Activated T-helper 1 cell treated with Interleukin-2 at 50 U/mL for 16 hours (primary cell): ENCODE results near the gene FSTL5.

Experiments used
- DNase-seq: peaks from one replicate; pipeline ENCODE4 v3.0.0-alpha.2; 2020; ENCODE audit warnings: low read depth

Gene FSTL5

GRCh38 chr4:161577579-161578301 lies 586.1 kb downstream of the FSTL5 start:
- DNase-seq = no peak

GRCh38 chr4:161573836-161574235 lies 590.0 kb downstream of the FSTL5 start:
- no peak for DNase-seq

GRCh38 chr4:161564230-161564834 lies 599.5 kb downstream of the FSTL5 start:
- no peak for DNase-seq

- no peak for DNase-seq
Measured at GRCh38 chr4:161555689-161556660, 607.8 kb downstream of the FSTL5 start.

- no peak for DNase-seq
Measured at GRCh38 chr4:161554372-161554990, 609.3 kb downstream of the FSTL5 start.

- DNase-seq = no peak
Measured at GRCh38 chr4:161546902-161547301, 616.9 kb downstream of the FSTL5 start.

- DNase-seq = no peak
Measured at GRCh38 chr4:161540265-161540664, 623.5 kb downstream of the FSTL5 start.

- DNase-seq = no peak
Measured at GRCh38 chr4:161538941-161539340, 624.9 kb downstream of the FSTL5 start.

- no peak for DNase-seq
Measured at GRCh38 chr4:161530710-161531109, 633.1 kb downstream of the FSTL5 start.

- DNase-seq = no peak
Measured at GRCh38 chr4:161525121-161525520, 638.7 kb downstream of the FSTL5 start.

- DNase-seq = no peak
Measured at GRCh38 chr4:161522031-161522430, 641.8 kb downstream of the FSTL5 start.

- DNase-seq = no peak
Measured at GRCh38 chr4:161519611-161520010, 644.2 kb downstream of the FSTL5 start.

- no peak for DNase-seq
Measured at GRCh38 chr4:161517941-161518340, 645.9 kb downstream of the FSTL5 start.

GRCh38 chr4:161505141-161505540 lies 658.7 kb downstream of the FSTL5 start:
- DNase-seq = no peak

GRCh38 chr4:161498155-161498554 lies 665.6 kb downstream of the FSTL5 start:
- DNase-seq = no peak

- no peak for DNase-seq
Measured at GRCh38 chr4:161486461-161486860, 677.3 kb downstream of the FSTL5 start.

- no peak for DNase-seq
Measured at GRCh38 chr4:161466316-161466715, 697.5 kb downstream of the FSTL5 start.

GRCh38 chr4:161463436-161463835 lies 700.4 kb downstream of the FSTL5 start:
- DNase-seq = no peak

- DNase-seq = no peak
Measured at GRCh38 chr4:161457906-161458305, 705.9 kb downstream of the FSTL5 start.

GRCh38 chr4:161457311-161457710 lies 706.5 kb downstream of the FSTL5 start:
- no peak for DNase-seq

- no peak for DNase-seq
Measured at GRCh38 chr4:161454860-161455259, 708.9 kb downstream of the FSTL5 start.

GRCh38 chr4:161448550-161449180 lies 715.1 kb downstream of the FSTL5 start:
- no peak for DNase-seq
